Activated naive CD4-positive, alpha-beta T cell treated with anti-CD3 and anti-CD28 coated beads for 36 hours (primary cell): ENCODE data around the gene TFAP2E. TPM values are rescaled to one million over a fixed set of nuclear protein-coding genes. Genes with fewer than 3 reads are reported as not detected.

Experiments
- CTCF ChIA-PET: fragments of 350-600 bp; sonication (Branson Sonifier 250); formaldehyde crosslinking; loops from one replicate; lab custom pipeline; 2021; ENCODE audit warnings: antibody characterized with exemption; lab: Charles Lee
- DNase-seq: peaks from one replicate; pipeline ENCODE4 v3.0.0-alpha.2; 2020
- H3K27ac Mint-ChIP-seq: one replicate; pipeline ENCODE4 v1.8.0; 2021; ENCODE audit warnings: mild to moderate bottlenecking, mixed read lengths
- H3K27me3 Mint-ChIP-seq: one replicate; pipeline ENCODE4 v1.8.0; 2021; ENCODE audit warnings: low read depth, mixed read lengths
- H3K36me3 Mint-ChIP-seq: one replicate; pipeline ENCODE4 v1.8.0; 2021; ENCODE audit warnings: low read depth, mixed read lengths
- H3K4me1 Mint-ChIP-seq: one replicate; pipeline ENCODE4 v1.8.0; 2021; ENCODE audit warnings: low read depth, mixed read lengths
- H3K4me3 Mint-ChIP-seq: one replicate; pipeline ENCODE4 v1.8.0; 2021; ENCODE audit warnings: mild to moderate bottlenecking, moderate library complexity, mixed read lengths
- H3K9me3 Mint-ChIP-seq: one replicate; pipeline ENCODE4 v1.8.0; 2021; ENCODE audit warnings: mixed read lengths
- intact Hi-C: fragments of 100-400 bp; cut with micrococcal nuclease; formaldehyde crosslinking; loops from one replicate; pipeline ENCODE4 v1.15.1; 2023
- total RNA-seq, 2 experiments: library from RNA; stranded (reverse); gene quantifications; one replicate each; pipeline ENCODE4 v1.2.3, GENCODE V29; 2021

Gene TFAP2E
- total RNA-seq, 2 experiments from 2014 or later: 0.19 to 0.27 TPM

DNA sequence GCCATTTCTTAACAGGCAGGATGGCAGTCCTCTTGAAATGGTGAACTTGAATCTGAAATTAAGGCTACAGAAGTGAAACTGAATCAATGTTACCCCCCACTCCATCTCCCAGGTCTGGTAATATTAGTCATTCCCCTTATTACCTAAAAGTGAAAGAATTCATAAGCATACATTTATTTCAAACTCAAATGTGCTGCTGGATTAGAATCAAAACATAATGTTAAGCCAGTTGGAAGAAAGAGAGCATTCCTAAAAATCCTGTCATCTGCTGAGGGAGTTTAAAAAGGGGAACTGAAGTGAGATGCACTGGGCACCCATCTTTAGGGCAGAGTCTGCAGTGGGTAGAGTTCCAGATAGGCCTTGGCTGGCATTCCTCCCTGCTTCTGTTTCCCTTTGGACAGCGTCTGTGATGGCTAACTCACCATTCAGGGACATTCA lies 33.3 kb upstream of the TFAP2E start:
- H3K27ac Mint-ChIP-seq: peak overlapping the region; percentile 90
- intact Hi-C loops: loop anchor here (1.0 to 5.0 kb wide), 4 partner anchors 17 to 348 kb away; partner anchors contain the start of genes KIAA0319L, NCDN and SFPQ
- H3K36me3 Mint-ChIP-seq: no peaks in the 10 kb centered on the region
- H3K27me3 Mint-ChIP-seq: no peaks in the 10 kb centered on the region
- CTCF ChIA-PET: interaction anchor here (1.0 to 5.9 kb wide), 3 partner anchors 16 to 89 kb away, joined by 3 to 45 read pairs (median 5); no protein-coding TSS in a partner anchor
- peaks cover 80% of the 10 kb centered on the region for H3K4me1 Mint-ChIP-seq
- no peaks in the 10 kb centered on the region for H3K9me3 Mint-ChIP-seq
- peak overlapping the region; percentile 70 for H3K4me3 Mint-ChIP-seq
- no peak for DNase-seq

DNA sequence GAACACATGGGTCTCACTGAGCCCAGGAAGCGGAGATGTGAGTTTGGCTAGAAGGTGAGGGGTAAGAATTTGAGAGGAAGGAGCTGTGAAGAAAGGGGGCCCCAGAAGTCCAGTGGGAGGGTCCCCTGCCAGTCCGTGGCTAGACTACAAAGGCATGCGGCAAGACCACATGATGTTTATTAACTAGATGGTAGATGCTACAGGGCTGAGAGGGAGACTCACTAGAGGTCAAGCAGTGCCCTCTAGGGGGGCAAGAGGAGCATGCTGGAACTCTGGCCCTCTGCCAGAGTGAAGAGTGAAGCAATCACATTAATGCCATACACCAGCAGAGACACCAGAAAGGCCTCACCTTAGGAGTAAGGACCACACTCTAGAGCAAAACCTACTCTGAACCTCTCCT lies 28.1 kb upstream of the TFAP2E start:
- Mint-ChIP-seq H3K4me3 (no peak overlapping the region), H3K4me1 (peaks cover 52% of the 10 kb centered on the region), H3K27ac (no peak overlapping the region), H3K9me3 (no peaks in the 10 kb centered on the region), H3K36me3 (peaks cover 4% of the 10 kb centered on the region), H3K27me3 (no peaks in the 10 kb centered on the region)
- CTCF ChIA-PET: interaction anchor here (1.1 to 2.5 kb wide), 4 partner anchors 9 to 101 kb away, joined by 3 to 40 read pairs (median 4); no protein-coding TSS in a partner anchor
- intact Hi-C loops: loop anchor here (1.0 kb wide), 2 partner anchors 94 to 259 kb away; no protein-coding TSS in a partner anchor
- DNase-seq: peak; percentile 74

DNA sequence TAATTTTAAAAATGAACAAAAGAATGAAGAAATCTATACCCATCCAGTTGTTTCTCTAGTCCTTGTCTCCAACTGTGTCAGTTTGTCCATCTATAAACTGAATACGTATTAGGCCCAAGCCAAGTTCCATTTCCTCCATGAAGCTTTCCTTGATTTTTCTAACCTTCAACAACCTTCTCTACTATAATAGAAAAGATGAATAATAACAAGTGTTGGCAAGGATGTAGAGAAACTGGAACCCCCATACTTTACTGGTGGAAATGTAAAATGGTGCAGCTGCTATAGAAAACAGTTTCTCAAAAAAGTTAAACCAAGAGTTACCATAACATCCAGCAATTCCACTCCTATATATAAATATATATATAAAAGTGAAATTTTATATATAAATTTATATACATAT lies 26.5 kb upstream of the TFAP2E start:
- Mint-ChIP-seq H3K27me3 (no peaks in the 10 kb centered on the region), H3K9me3 (no peaks in the 10 kb centered on the region), H3K4me3 (no peak overlapping the region), H3K27ac (no peak overlapping the region), H3K36me3 (peaks cover 6% of the 10 kb centered on the region), H3K4me1 (peaks cover 44% of the 10 kb centered on the region)
- intact Hi-C loops: no loop called here
- no peak for DNase-seq
- CTCF ChIA-PET: interaction anchor here (0.9 kb wide), 1 partner anchor 9 kb away, joined by 3 read pairs; no protein-coding TSS in a partner anchor

DNA sequence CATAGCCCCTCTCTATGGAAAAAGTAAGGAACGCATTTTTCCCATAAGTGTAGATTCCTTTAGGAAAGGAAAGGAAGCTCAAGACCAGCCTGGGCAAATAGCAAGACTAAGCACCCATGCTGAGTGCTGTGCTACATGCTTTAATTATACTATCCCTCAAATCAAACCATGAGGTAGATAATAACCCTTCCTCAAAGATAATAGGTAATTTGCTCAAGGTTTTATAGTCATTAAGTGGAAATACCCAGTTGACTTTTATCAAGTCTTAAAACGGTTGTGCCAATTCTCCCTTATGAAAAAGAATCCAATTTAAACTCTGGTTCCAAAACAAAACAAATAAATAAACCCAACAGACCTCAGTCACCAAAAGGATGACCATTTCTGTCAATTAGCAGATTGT lies 19.3 kb upstream of the TFAP2E start:
- H3K27me3 Mint-ChIP-seq: no peaks in the 10 kb centered on the region
- H3K4me3 Mint-ChIP-seq: no peak overlapping the region
- peaks cover 37% of the 10 kb centered on the region for H3K4me1 Mint-ChIP-seq
- H3K9me3 Mint-ChIP-seq: no peaks in the 10 kb centered on the region
- intact Hi-C loops: loop anchor here (10.0 kb wide), 2 partner anchors 289 to 699 kb away; partner anchors contain the start of genes SMIM12 and ZMYM4
- H3K36me3 Mint-ChIP-seq: peaks cover 14% of the 10 kb centered on the region
- DNase-seq: no peak
- H3K27ac Mint-ChIP-seq: no peak overlapping the region
- CTCF ChIA-PET: interaction anchor here (0.6 to 12.3 kb wide), 2 partner anchors 11 to 102 kb away, joined by 3 to 113 read pairs; no protein-coding TSS in a partner anchor

DNA sequence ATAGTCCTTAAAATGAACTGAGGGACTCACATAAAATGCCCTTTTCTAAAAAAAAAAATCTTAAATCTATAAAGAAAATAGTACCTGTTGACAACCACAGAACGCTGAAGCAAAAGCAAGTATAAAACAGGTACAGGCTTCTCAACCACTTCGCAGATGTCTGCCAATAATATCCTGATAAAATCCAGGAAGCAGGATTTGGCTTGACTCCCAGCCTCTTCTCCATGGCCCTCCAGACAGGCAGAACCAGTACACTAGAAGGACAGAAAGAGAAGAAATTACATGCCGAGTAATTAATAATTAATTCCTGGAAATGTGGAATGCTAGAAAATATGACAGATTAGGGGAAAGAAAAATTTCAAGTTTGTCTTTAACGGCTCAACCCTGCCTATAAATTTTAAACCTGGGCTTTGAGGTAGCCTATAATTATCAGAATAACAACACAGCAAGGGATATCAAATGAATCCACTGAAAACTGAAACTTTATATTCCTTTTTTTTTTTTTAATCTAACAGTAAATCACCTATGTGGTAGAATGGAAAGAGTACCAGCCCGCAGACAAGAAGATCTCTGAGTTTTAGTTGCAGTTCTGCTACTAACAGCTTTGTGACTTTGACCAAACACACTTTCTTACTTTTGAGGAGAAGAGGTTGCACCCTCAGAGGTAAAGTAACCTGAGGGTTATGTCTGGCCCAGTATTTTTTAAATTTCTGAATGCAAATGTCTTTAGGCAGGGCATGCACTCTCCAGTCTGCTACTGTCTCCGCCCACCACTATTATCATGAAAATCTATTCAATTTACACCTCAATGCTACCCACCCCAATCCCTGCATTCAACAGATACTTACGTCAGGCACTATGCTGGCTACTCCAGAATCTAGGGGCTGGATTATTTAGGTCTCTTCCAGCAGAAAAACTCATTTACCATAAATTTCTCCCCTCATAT lies 18.6 kb upstream of the TFAP2E start:
- Mint-ChIP-seq H3K4me1 (peaks cover 41% of the 10 kb centered on the region), H3K36me3 (peaks cover 14% of the 10 kb centered on the region), H3K27me3 (no peaks in the 10 kb centered on the region), H3K9me3 (no peaks in the 10 kb centered on the region), H3K27ac (no peak overlapping the region), H3K4me3 (no peak overlapping the region)
- intact Hi-C loops: loop anchor here (5.0 to 10.0 kb wide), 5 partner anchors 88 to 757 kb away; partner anchors contain the start of genes PSMB2, SFPQ, SMIM12 and ZMYM4
- DNase-seq: no peak
- CTCF ChIA-PET: interaction anchor here (12.3 kb wide), 1 partner anchor 102 kb away, joined by 113 read pairs; no protein-coding TSS in a partner anchor

DNA sequence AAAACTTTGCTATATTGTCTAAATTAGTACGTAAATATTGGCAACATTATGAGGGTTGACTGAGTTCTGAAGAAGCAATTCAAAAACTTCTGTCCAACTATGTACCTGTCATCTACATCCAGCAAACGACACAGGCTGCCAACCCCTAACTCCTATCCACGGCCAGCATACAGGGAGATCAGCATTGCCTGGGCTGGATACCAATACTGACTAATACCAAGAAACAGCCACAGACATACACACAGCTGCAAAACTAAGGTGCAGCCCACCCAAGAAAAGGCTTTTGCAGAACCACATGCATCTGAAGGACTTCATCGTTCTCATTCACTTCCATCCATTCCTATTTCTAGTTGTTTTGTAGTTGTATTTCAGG lies 17.9 kb upstream of the TFAP2E start:
- DNase-seq: no peak
- H3K27me3 Mint-ChIP-seq: no peaks in the 10 kb centered on the region
- H3K9me3 Mint-ChIP-seq: no peaks in the 10 kb centered on the region
- CTCF ChIA-PET: interaction anchor here (2.9 to 12.3 kb wide), 2 partner anchors 10 to 103 kb away, joined by 11 to 113 read pairs; no protein-coding TSS in a partner anchor
- no peak overlapping the region for H3K4me3 Mint-ChIP-seq
- peaks cover 40% of the 10 kb centered on the region for H3K4me1 Mint-ChIP-seq
- no peak overlapping the region for H3K27ac Mint-ChIP-seq
- intact Hi-C loops: loop anchor here (5.0 to 10.0 kb wide), 5 partner anchors 87 to 758 kb away; partner anchors contain the start of genes PSMB2, SFPQ, SMIM12 and ZMYM4
- H3K36me3 Mint-ChIP-seq: peaks cover 12% of the 10 kb centered on the region

DNA sequence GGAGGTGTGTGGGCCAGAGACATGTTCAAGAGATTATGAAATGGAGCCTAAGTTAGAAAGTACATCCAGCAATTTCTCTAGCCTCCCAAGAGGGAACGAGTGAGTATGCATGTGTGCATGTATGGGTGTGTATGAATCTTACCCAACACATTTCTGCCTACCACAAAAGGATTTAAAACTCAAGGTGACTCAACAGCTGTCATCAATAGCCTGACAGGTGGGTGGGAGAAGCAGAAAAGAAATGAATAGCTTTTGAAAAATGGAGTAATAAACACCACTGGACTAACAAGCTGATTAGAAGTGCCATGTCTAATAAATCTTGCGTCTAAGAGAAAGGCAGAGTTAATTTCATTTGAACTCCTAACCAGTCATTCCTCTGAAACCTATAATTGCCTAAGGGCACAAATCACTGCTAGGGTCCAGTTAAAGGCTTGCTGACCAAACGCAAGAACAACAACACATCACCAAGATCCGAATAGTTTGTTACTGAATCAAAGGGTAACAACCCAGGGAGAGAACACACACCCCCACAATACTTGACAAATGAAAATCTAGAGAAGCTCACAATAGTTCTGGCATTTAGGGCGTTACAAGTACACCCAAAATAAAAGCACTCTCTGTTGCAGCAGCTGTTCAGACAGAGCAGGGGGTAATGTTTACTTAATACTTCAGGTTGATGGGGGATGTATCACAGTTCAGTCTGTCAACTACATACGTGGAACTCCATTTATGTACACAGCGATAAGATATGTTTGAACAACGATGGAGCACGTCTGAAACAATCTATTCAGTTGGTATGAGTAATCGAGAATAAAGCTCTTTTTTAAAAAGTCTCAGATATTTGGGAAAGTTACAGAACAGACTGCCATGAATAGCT lies 17.3 kb upstream of the TFAP2E start:
- peak overlapping the region; percentile 95 for H3K4me3 Mint-ChIP-seq
- no peak for DNase-seq
- peaks cover 12% of the 10 kb centered on the region for H3K36me3 Mint-ChIP-seq
- no peaks in the 10 kb centered on the region for H3K9me3 Mint-ChIP-seq
- H3K27ac Mint-ChIP-seq: peak overlapping the region; percentile 66
- intact Hi-C loops: loop anchor here (2.0 to 10.0 kb wide), 6 partner anchors 86 to 759 kb away; partner anchors contain the start of genes PSMB2, SFPQ, SMIM12 and ZMYM4
- no peaks in the 10 kb centered on the region for H3K27me3 Mint-ChIP-seq
- H3K4me1 Mint-ChIP-seq: peaks cover 40% of the 10 kb centered on the region
- CTCF ChIA-PET: interaction anchor here (0.8 to 12.3 kb wide), 7 partner anchors 9 to 104 kb away, joined by 3 to 113 read pairs (median 5); no protein-coding TSS in a partner anchor

DNA sequence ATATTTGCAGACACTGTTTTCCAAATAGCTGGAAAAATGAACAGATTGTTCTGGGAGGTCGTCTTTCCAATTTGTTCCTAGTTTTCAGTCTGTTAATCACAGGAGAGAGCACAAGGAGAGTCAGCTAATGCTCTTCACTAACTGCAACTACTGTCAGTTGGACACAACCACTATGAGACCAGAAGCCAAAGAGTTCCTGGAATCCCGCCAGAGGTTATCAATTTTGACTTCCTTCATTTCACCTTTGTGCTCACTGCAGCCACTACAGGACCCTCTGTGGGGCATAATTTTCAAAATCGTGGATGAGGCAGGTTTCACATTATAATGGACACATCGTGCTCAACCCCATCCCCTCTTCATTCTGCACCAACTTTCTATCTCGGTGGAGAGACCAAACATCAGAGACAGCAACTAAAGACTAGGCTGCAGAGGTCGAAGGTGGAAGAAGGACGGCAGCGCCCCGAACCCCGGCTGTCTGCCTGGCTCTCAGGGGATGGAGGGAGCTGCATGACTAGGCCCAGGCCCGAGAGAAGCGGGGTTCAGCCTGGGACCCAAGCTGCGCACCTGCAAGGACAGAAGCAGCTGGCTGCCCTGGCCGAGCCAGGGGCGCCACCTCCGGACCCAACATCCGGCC lies 16.5 kb upstream of the TFAP2E start:
- Mint-ChIP-seq H3K27me3 (no peaks in the 10 kb centered on the region), H3K9me3 (no peaks in the 10 kb centered on the region)

DNA sequence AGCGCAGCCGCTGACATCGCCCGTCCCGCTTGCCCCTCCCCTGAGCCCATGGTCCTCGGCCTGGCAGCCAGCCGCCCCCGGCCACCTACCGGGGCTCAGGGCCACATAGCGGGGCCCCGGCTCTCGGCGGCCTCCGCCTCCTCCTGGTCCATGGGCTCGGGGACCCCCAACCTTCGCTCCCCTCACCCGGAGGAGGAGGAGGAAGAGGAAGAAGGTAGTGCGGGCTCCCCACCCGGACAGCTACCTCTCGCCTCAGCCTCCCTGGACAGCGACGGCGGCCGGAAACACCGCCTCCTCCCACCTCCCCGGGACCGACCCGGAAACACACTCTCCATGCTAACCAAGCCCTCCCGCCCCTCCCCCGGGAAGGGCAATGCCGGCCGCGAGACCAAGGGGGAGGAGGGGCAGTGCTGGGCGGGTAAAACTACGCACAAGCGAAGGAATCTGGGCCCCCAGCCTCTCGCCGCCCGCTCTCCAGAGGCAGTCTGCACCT lies 15.9 kb upstream of the TFAP2E start, which contains the start of gene KIAA0319L:
TSS of gene KIAA0319L (minus strand) at position 286 of the 493 bp plus-strand sequence. CDS start 2,912 bp downstream, outside the sequence.
- CTCF ChIA-PET: interaction anchor here (0.6 to 12.3 kb wide), 4 partner anchors 8 to 378 kb away, joined by 4 to 113 read pairs (median 10); no protein-coding TSS in a partner anchor
- intact Hi-C loops: loop anchor here (1.0 to 10.0 kb wide), 8 partner anchors 18 to 760 kb away; partner anchors contain the start of genes PSMB2, SFPQ, SMIM12 and ZMYM4
- H3K27ac Mint-ChIP-seq: peak within 1 kb of the TSS; percentile 92
- peaks cover 44% of the 10 kb centered on the region for H3K4me1 Mint-ChIP-seq
- H3K9me3 Mint-ChIP-seq: no peaks in the 10 kb centered on the region
- no peaks in the 10 kb centered on the region for H3K27me3 Mint-ChIP-seq
- no peak for DNase-seq
- H3K4me3 Mint-ChIP-seq: peak within 1 kb of the TSS; percentile 95
- peaks cover 8% of the 10 kb centered on the region for H3K36me3 Mint-ChIP-seq

More for the DNA sequence above, 16.5 kb upstream of the TFAP2E start:
- H3K4me3 Mint-ChIP-seq: peak overlapping the region; percentile 95
- H3K27ac Mint-ChIP-seq: peak overlapping the region; percentile 66
- intact Hi-C loops: loop anchor here (1.0 to 10.0 kb wide), 8 partner anchors 17 to 759 kb away; partner anchors contain the start of genes PSMB2, SFPQ, SMIM12 and ZMYM4
- CTCF ChIA-PET: interaction anchor here (0.8 to 12.3 kb wide), 8 partner anchors 8 to 105 kb away, joined by 3 to 113 read pairs (median 6); no protein-coding TSS in a partner anchor
- H3K4me1 Mint-ChIP-seq: peaks cover 43% of the 10 kb centered on the region
- no peak for DNase-seq
- H3K36me3 Mint-ChIP-seq: peaks cover 12% of the 10 kb centered on the region

DNA sequence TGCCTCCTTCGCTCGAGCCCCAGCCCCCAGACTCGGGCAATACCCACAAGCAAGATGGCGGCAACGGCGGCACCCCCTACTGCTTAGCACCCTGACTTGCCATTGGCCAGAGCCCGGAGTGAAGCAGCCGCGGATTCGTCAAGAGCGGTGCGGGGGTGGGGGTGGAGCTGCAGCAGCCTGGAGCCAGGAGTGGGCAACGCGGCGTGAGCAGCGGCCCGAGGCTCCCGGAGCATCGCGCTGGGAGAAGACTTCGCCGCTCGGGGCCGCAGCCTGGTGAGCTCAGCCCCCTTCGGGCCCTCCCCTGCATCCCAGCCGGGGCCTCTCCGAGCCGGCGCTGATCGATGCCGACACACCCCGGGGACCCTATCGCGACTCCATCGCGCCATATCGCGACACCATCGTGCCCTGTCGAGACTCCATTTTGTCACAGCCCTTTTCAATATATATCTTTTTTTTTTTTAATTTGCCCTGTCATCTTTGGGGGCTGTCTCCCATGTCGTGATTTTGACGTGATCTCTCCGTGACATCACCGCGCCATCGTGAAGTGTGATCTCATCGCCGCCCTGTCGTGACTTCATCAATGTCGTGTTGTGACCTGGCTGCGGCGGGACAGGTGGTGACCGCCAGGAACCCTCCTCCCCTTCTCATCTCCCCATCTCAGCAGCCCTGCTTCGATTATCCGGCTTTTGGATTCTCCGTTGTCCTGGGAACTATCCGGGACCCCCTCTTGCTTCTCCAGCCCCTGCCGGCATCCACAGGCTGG lies 15.3 kb upstream of the TFAP2E start, which contains the start of gene NCDN:
TSS of gene NCDN (plus strand) at position 189 of the 763 bp plus-strand sequence. CDS start at position 581, 392 bp downstream.
- no peaks in the 10 kb centered on the region for H3K27me3 Mint-ChIP-seq
- no peaks in the 10 kb centered on the region for H3K9me3 Mint-ChIP-seq
- peak within 1 kb of the TSS; percentile 92 for H3K27ac Mint-ChIP-seq
- H3K4me3 Mint-ChIP-seq: peak within 1 kb of the TSS; percentile 95
- intact Hi-C loops: loop anchor here (1.0 to 10.0 kb wide), 8 partner anchors 18 to 760 kb away; partner anchors contain the start of genes PSMB2, SFPQ, SMIM12 and ZMYM4
- peaks cover 48% of the 10 kb centered on the region for H3K4me1 Mint-ChIP-seq
- CTCF ChIA-PET: interaction anchor here (0.6 to 12.3 kb wide), 4 partner anchors 7 to 378 kb away, joined by 4 to 113 read pairs (median 10); no protein-coding TSS in a partner anchor
- peak; percentile 98 for DNase-seq
- H3K36me3 Mint-ChIP-seq: peaks cover 3% of the 10 kb centered on the region
